Kidney (tissue), 14 donors: ENCODE measurements around the gene GATA3. TPM values are rescaled to one million over a fixed set of nuclear protein-coding genes. Genes with fewer than 3 reads are reported as not detected.

Source experiments
- DNase-seq, 5 donors: peaks; one replicate each; pipeline ENCODE4 v3.0.0-alpha.2; 2013 to 2020
- FAIRE-seq: peaks from 2 replicates; lab custom pipeline; 2012; peaks lifted over from hg19 to GRCh38; lab: Jason Lieb, UNC
- H3K27ac ChIP-seq, 2 donors: one replicate each; pipeline ENCODE4 v1.7.0; 2013; ENCODE audit warnings: low read depth in 2 of 2, low read length in 2 of 2, inconsistent platforms in 1 of 2
- H3K27me3 ChIP-seq: one replicate; pipeline ENCODE4 v1.7.1; 2013; ENCODE audit warnings: low read length, inconsistent platforms; ENCODE audit not compliant: control insufficient read depth, insufficient read depth
- H3K36me3 ChIP-seq, 3 donors: one replicate each; pipeline versions ENCODE4 v1.7.0 to v1.7.1; 2013; ENCODE audit warnings: low read length in 3 of 3, control low read depth in 1 of 3, inconsistent platforms in 1 of 3; ENCODE audit not compliant: insufficient read depth in 3 of 3, control insufficient read depth in 2 of 3
- H3K4me1 ChIP-seq, 3 donors: one replicate each; pipeline versions ENCODE4 v1.7.0 to v1.7.1; 2013; ENCODE audit warnings: low read length in 3 of 3, inconsistent platforms in 1 of 3, low read depth in 1 of 3; ENCODE audit not compliant: control insufficient read depth in 2 of 3, insufficient read depth in 2 of 3
- H3K4me3 ChIP-seq, 3 donors: one replicate each; pipeline versions ENCODE4 v1.7.0 to v1.8.1; 2013; ENCODE audit warnings: low read length in 3 of 3, control low read depth in 1 of 3, inconsistent platforms in 1 of 3
- H3K9ac ChIP-seq, 3 donors: one replicate each; pipeline versions ENCODE4 v1.7.0 to v1.7.1; 2013; ENCODE audit warnings: low read length in 3 of 3, control low read depth in 1 of 3, inconsistent platforms in 1 of 3
- H3K9me3 ChIP-seq, 3 donors: one replicate each; pipeline versions ENCODE4 v1.7.0 to v1.7.1; 2013; ENCODE audit warnings: low read length in 3 of 3, control low read depth in 1 of 3, inconsistent platforms in 1 of 3; ENCODE audit not compliant: control insufficient read depth in 2 of 3, insufficient read depth in 1 of 3
- CTCF ChIP-seq: IDR thresholded peaks from 3 replicates; pipeline ENCODE4 v1.5.1; 2012; ENCODE audit warnings: mild to moderate bottlenecking, moderate library complexity, borderline replicate concordance; ENCODE audit not compliant: insufficient read depth; ENCODE audit errors: extremely low read depth
- intact Hi-C: fragments of 100-400 bp; cut with DNase I; formaldehyde crosslinking; loops from one replicate; pipeline ENCODE4 v1.11.1; 2022
- polyA plus RNA-seq: library from polyadenylated mRNA; stranded (reverse); fragments of 350-450 nt; fragmentation: Illumina TruSeq; extraction: RNeasy Lipid Tissue Mini Kit (QIAGEN cat#74804); gene quantifications from one replicate; pipeline ENCODE4 v1.2.3, GENCODE V29; 2014; ENCODE audit warnings: low read depth, low replicate concordance; ENCODE audit not compliant: insufficient read depth
- total RNA-seq: library from RNA; stranded (reverse); fragmentation: NEBNext Ultra II Directional; extraction: Animal tissue kit (Norgen Biotek cat#: 25700); gene quantifications from one replicate; pipeline ENCODE4 v1.2.1, GENCODE V29; 2021
- donor health status: control.
- donor health status: control.
- donor health status: control.
- donor health status: control.
- donor health status: control.
- donor health status: DM: yes; HTN: yes; CAD: no.
- donor health status: Normal renal cell carcinoma (clear cell type).

The GATA3 gene
- total and polyA plus RNA-seq, 2 donors from 2014 or later: 23.5 to 45.9 TPM

GRCh38 chr10:8103543-8103942 lies 49.1 kb downstream of the GATA3 start:
- intact Hi-C loops: no loop called here
- Histone ChIP-seq H3K27me3 (no peaks in the 10 kb centered on the region), H3K9me3 (no peaks in the 10 kb centered on the region), H3K27ac (no peak overlapping the region), H3K36me3 (no peaks in the 10 kb centered on the region), H3K4me1 (no peaks in the 10 kb centered on the region), H3K4me3 (no peak overlapping the region), H3K9ac (no peak overlapping the region)
- FAIRE-seq (no peak), DNase-seq (no peak)
- no peak for TF ChIP-seq CTCF

GRCh38 chr10:8104005-8104404 lies 49.5 kb downstream of the GATA3 start:
- DNase-seq (no peak), FAIRE-seq (no peak)
- Histone ChIP-seq H3K9me3 (no peaks in the 10 kb centered on the region), H3K4me3 (no peak overlapping the region), H3K9ac (no peak overlapping the region), H3K27ac (no peak overlapping the region), H3K36me3 (no peaks in the 10 kb centered on the region), H3K4me1 (no peaks in the 10 kb centered on the region), H3K27me3 (no peaks in the 10 kb centered on the region)
- no peak for TF ChIP-seq CTCF
- intact Hi-C loops: no loop called here

GRCh38 chr10:8104721-8105120 lies 50.2 kb downstream of the GATA3 start:
- H3K9ac ChIP-seq: no peak overlapping the region
- no peak overlapping the region for H3K27ac ChIP-seq
- H3K4me3 ChIP-seq: no peak overlapping the region
- intact Hi-C loops: no loop called here
- H3K36me3 ChIP-seq: no peaks in the 10 kb centered on the region
- no peak for DNase-seq
- H3K27me3 ChIP-seq: no peaks in the 10 kb centered on the region
- no peak for FAIRE-seq
- H3K4me1 ChIP-seq: no peaks in the 10 kb centered on the region
- no peak for TF ChIP-seq CTCF
- H3K9me3 ChIP-seq: no peaks in the 10 kb centered on the region

- H3K4me1 ChIP-seq: no peaks in the 10 kb centered on the region
- H3K36me3 ChIP-seq: no peaks in the 10 kb centered on the region
- H3K9ac ChIP-seq: no peak overlapping the region
- H3K4me3 ChIP-seq: no peak overlapping the region
- FAIRE-seq: no peak
- no peaks in the 10 kb centered on the region for H3K9me3 ChIP-seq
- no peak overlapping the region for H3K27ac ChIP-seq
- no peaks in the 10 kb centered on the region for H3K27me3 ChIP-seq
- intact Hi-C loops: no loop called here
- TF ChIP-seq CTCF: no peak
- no peak for DNase-seq
Observed at GRCh38 chr10:8105932-8106331, 51.4 kb downstream of the GATA3 start.
